Esophagus (tissue), 2 donors: Measurements from ENCODE around the gene MLLT10. TPM values are rescaled to one million over a fixed set of nuclear protein-coding genes. Genes with fewer than 3 reads are reported as not detected.
"Not testable (repeated sequence)": the region's sequence is repeated elsewhere in the genome, so short reads cannot be mapped to it uniquely, and the experiment has no call there.

ENCODE experiments used
- H3K27ac ChIP-seq, 2 donors: one replicate each; pipeline ENCODE4 v1.5.1; 2013; ENCODE audit warnings: low read depth in 2 of 2, mild to moderate bottlenecking in 2 of 2, inconsistent platforms in 1 of 2, low read length in 1 of 2, moderate library complexity in 1 of 2
- H3K27me3 ChIP-seq, 2 donors: one replicate each; pipeline ENCODE4 v1.6.1; 2013; ENCODE audit warnings: low read length in 2 of 2, control low read depth in 1 of 2, mild to moderate bottlenecking in 1 of 2; ENCODE audit not compliant: insufficient read depth in 2 of 2, control insufficient read depth in 1 of 2
- H3K36me3 ChIP-seq, 2 donors: one replicate each; pipeline ENCODE4 v1.6.1; 2013; ENCODE audit warnings: low read length in 1 of 2; ENCODE audit not compliant: control insufficient read depth in 2 of 2, insufficient read depth in 2 of 2
- H3K4me1 ChIP-seq, 2 donors: one replicate each; pipeline ENCODE4 v1.6.1; 2013; ENCODE audit warnings: low read length in 1 of 2; ENCODE audit not compliant: control insufficient read depth in 2 of 2, insufficient read depth in 2 of 2
- H3K4me3 ChIP-seq, 2 donors: one replicate each; pipeline ENCODE4 v1.5.1; 2013; ENCODE audit warnings: low read length in 2 of 2, mild to moderate bottlenecking in 2 of 2, low read depth in 1 of 2, moderate library complexity in 1 of 2
- H3K9me3 ChIP-seq, 2 donors: one replicate each; pipeline ENCODE4 v1.6.1; 2013; ENCODE audit warnings: mild to moderate bottlenecking in 2 of 2, low read depth in 1 of 2, low read length in 1 of 2, moderate library complexity in 1 of 2; ENCODE audit not compliant: control insufficient read depth in 2 of 2, insufficient read depth in 1 of 2
- WGBS, 2 donors: extraction: QIAGEN DNeasy Blood & Tissue Kit; methylation state at CpG; one replicate each; pipeline ENCODE4 v1.1.7; 2013; 5-methylcytosine and 5-hydroxymethylcytosine counted together
- polyA plus RNA-seq, 2 donors: library from polyadenylated mRNA; stranded (reverse); fragments of 200-250 nt; gene quantifications; one replicate each; pipeline ENCODE4 v1.2.3, GENCODE V29; 2013
- donor health status: healthy with polysubstance abuse.
- donor health status: Bipolar disorder and iron deficiency.

The MLLT10 gene
- polyA plus RNA-seq, 2 donors: 14.2 to 17.7 TPM

DNA sequence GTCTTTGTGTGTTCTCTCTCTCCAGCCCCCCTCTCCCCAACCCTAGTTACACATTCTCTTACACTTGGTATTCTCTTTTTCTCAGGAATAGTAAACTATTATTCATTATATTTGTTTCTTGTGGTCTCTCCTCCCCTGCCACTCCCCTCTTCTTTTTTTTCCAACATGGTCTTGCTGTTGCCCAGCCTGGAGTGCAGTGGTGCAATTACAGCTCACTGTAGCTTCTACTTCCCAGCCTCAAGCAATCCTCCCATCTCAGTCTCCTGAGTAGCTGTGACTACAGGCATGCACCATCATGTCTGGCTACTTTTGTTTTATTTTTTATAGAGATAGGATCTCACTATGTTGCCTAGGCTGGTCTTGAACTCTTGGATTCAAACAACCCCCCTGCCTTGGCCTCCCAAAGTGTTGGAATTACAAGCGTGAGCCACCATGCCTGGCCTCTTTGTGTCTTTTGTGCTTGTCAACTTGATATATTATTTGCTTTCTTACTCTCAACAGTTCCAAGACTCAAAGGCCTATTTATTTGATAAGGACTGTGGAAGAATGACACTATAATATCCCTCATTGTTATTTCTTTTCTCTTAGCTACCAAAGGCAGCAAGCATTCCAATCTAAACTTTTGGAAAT is 66.9 kb downstream of the MLLT10 start:
- no peak overlapping the region for H3K27ac ChIP-seq
- H3K4me3 ChIP-seq: no peak overlapping the region
- no peaks in the 10 kb centered on the region for H3K4me1 ChIP-seq
- no peaks in the 10 kb centered on the region for H3K27me3 ChIP-seq
- WGBS, 2 donors: 73 to 77% methylated on average over 1 of the region's 1 CpG
- no peaks in the 10 kb centered on the region for H3K9me3 ChIP-seq
- no peaks in the 10 kb centered on the region for H3K36me3 ChIP-seq

DNA sequence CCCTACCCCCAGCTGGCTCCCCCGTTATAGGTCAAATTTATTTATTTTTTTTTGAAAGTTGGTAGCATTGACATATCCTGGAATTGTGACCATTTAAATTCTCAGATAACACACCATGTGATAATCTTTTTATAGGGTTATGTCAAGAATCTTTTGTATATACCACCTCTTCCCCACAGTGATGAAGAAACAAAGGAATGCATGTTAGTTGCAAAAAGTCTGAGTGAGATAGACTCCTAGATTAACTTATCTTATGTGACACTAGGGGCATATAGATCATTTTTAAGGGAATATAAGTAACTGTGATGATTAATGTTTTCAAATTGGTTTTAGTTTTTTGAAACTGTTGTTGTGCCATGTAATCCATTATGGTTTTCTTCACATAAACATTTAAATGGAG is 68.3 kb downstream of the MLLT10 start:
- Histone ChIP-seq H3K27ac (no peak overlapping the region), H3K27me3 (no peaks in the 10 kb centered on the region), H3K36me3 (no peaks in the 10 kb centered on the region), H3K9me3 (no peaks in the 10 kb centered on the region), H3K4me3 (no peak overlapping the region), H3K4me1 (no peaks in the 10 kb centered on the region)
- 86% methylated on average over 1 of the region's 1 CpG for WGBS, 2 donors

DNA sequence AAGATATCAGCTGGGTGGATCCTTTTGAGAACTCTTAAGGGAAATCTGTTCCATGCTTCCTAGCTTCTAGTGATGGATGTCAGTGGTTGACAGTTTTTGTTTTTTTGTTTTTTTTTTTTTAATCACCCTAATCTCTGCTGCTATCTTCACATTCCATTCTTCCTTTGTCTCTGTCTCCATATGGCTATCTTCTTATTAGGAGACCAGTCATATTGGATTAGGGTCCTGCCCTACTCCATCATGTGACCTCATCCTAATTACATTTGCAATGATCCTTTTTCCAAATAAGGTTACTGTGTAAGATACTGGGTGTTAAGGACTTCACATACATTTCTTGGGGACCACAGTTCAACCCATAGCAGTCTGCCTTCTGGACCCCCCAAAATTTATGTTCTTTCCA is 69.7 kb downstream of the MLLT10 start:
- Histone ChIP-seq H3K4me1 (no peaks in the 10 kb centered on the region), H3K9me3 (no peaks in the 10 kb centered on the region), H3K36me3 (no peaks in the 10 kb centered on the region), H3K4me3 (no peak overlapping the region), H3K27ac (no peak overlapping the region), H3K27me3 (no peaks in the 10 kb centered on the region)

DNA sequence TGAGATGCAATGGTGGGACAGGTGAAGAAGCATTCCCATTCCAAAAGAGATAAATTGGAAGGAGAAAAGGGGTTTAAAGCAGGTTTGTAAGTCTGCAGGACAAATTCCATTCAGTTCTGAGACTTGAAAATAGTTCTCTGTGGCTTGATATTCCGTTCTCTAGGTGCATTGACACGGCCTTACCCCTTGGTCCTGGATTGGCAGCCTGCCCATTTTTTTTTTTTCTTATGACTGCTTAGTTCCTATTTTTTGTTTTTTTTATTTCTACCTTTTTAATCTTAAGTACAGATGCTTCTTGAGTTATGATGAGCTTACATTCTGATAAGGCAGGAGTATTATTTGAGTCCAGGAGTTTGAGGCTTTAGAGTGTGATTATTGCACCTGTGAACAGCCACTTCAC is 70.6 kb downstream of the MLLT10 start:
- Histone ChIP-seq H3K4me1 (no peaks in the 10 kb centered on the region), H3K27me3 (no peaks in the 10 kb centered on the region), H3K36me3 (no peaks in the 10 kb centered on the region), H3K9me3 (no peaks in the 10 kb centered on the region), H3K4me3 (no peak overlapping the region), H3K27ac (no peak overlapping the region)
- WGBS, 2 donors: 68 to 75% methylated on average over 2 of the region's 2 CpGs

DNA sequence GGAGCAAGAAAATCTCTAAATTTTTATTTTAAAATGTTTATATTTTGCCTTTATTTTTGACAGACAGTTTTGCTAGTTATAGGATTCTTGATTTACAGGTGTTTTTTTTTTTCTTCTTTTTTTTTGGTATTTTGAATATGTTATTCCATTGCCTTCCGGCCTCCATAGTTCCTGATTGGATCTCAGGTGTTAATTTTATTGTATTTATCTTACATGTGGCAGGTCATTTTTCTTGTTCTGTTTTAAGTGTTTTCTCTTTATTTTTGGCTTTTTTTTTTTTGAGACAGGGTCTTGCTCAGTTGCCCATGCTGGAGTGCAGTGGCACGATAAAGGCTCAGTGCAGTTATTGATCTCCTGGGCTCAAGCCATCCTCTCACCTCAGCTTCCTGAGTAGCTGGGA is 73.9 kb downstream of the MLLT10 start:
- Histone ChIP-seq H3K27me3 (no peaks in the 10 kb centered on the region), H3K36me3 (no peaks in the 10 kb centered on the region), H3K9me3 (no peaks in the 10 kb centered on the region), H3K4me1 (no peaks in the 10 kb centered on the region), H3K27ac (no peak overlapping the region), H3K4me3 (no peak overlapping the region)
- WGBS, 2 donors: 95 to 98% methylated on average over 2 of the region's 2 CpGs

DNA sequence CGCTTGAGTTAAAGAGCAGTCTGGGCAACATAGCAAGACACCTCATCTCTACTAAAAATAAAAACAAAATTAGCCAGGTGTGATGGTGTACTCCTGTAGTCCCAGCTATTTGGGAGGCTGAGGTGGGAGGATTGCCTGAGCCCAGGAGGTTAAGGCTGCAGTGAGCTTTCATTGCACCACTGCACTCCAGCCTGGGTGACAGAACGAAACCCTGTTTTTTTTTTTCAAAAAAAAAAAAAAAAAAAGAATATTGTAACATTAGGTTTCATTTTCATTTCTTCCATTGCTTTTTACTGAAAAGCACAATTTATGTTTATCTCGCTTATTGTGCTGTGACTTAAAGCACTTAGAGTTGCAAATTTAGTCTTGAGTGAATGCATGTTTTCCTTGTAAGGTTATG is 80.0 kb downstream of the MLLT10 start:
- Histone ChIP-seq H3K27me3 (no peaks in the 10 kb centered on the region), H3K27ac (no peak overlapping the region), H3K4me3 (no peak overlapping the region), H3K9me3 (no peaks in the 10 kb centered on the region), H3K36me3 (no peaks in the 10 kb centered on the region), H3K4me1 (no peaks in the 10 kb centered on the region)
- 85 to 86% methylated on average over 3 of the region's 3 CpGs for WGBS, 2 donors

DNA sequence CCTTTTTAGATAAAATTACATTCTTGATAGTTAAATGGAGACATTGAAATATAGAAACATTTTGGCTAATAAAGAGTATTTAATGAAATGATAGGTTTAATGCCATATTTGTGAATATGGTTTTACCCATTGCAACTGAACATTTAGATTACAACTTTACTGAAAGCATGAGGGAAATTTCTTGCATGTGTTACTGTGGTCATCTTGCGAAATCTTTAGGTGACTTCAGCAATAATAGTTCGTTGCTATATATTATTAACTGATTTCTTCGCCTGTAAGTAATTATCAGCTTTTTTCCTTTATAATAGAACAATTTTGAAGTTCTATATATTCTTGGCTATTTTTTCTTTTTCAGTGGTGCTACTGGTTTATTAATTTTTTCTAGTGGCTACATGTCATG is 83.2 kb downstream of the MLLT10 start:
- H3K4me3 ChIP-seq: no peak overlapping the region
- no peaks in the 10 kb centered on the region for H3K27me3 ChIP-seq
- WGBS, 2 donors: 95 to 96% methylated on average over 3 of the region's 3 CpGs
- no peak overlapping the region for H3K27ac ChIP-seq
- no peaks in the 10 kb centered on the region for H3K9me3 ChIP-seq
- no peaks in the 10 kb centered on the region for H3K4me1 ChIP-seq
- H3K36me3 ChIP-seq: no peaks in the 10 kb centered on the region

DNA sequence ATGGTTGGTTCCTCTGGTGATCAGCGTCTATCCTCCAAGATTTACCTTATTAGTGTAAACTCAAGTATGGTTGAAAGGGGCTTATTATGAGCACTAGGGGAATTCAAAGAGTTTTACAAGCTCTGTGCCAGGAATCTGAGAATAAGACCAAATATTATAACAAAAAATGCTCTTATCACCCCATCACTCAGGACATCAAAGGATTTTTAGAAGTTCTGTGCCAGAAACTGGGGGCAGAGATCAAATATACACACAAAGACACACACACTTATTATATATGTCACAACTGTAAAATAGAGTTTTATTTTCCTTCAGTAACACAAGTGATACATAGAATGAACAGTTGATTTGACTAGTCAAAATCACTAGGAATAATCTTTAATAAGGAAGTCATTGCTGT is 89.3 kb downstream of the MLLT10 start:
- no peak overlapping the region for H3K27ac ChIP-seq
- H3K4me3 ChIP-seq: no peak overlapping the region
- no peaks in the 10 kb centered on the region for H3K9me3 ChIP-seq
- no peaks in the 10 kb centered on the region for H3K4me1 ChIP-seq
- no peaks in the 10 kb centered on the region for H3K27me3 ChIP-seq
- peaks cover 0 to 3% of the 10 kb centered on the region in 2 donors for H3K36me3 ChIP-seq
- 65 to 81% methylated on average over 1 of the region's 1 CpG for WGBS, 2 donors

DNA sequence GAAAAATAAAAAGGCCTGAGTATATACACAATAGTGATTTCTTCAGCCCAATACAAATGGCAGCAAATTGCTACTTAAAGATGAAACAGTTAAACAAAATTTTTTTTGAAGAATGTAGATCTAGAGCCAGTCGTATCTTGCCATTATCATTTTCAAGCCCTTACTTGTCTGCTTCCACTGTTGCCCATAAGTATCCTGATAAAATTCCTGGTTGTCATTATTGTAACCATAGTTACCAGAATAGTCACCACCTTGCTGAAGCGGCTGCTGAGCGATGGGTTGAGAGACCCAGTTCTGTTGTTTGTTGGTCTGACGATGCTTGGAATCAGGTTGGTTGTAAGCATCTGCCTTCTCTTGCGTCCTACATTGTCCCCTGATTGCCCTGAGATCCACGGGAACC is 90.4 kb downstream of the MLLT10 start:
- H3K27ac ChIP-seq, H3K27me3 ChIP-seq, H3K4me1 ChIP-seq, H3K36me3 ChIP-seq, H3K4me3 ChIP-seq, H3K9me3 ChIP-seq: not testable (repeated sequence)
- WGBS, 2 donors: 89 to 92% methylated on average over 6 of the region's 6 CpGs

DNA sequence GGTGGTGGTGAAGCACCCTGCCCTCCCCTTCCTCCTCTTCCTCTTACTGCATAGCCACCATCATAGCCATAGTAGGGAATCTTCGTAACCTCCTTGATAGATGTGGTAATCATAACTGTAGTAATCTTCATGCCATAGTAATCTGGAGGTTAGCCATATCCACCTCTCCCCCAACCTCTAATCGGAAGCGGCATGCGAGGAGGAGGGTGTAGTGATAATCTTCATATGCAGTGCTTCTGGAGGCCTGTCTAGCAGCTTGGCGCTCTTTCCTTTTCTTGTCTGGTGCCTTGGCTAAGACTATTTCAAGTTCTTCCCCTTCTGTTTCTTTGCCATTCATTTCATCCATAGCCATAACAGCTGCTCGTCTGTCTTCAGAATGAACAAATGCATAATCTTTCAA is 90.9 kb downstream of the MLLT10 start:
- Histone ChIP-seq H3K27ac (no peak overlapping the region), H3K4me3 (no peak overlapping the region), H3K36me3 (peaks cover 0 to 3% of the 10 kb centered on the region in 2 donors), H3K9me3 (no peaks in the 10 kb centered on the region), H3K27me3 (no peaks in the 10 kb centered on the region), H3K4me1 (no peaks in the 10 kb centered on the region)
- 96 to 97% methylated on average over 6 of the region's 6 CpGs for WGBS, 2 donors
